HCT116 (cell line): ENCODE data around the gene CCDC181. TPM values are rescaled to one million over a fixed set of nuclear protein-coding genes. Genes with fewer than 3 reads are reported as not detected.

Experiments used
- ATAC-seq: fragments of 200-7000 bp; cut with Tn5 transposase; 2 replicates; pipeline ENCODE4 v1.9.1; 2020; ENCODE audit warnings: mild to moderate bottlenecking, moderate library complexity
- BruUV-seq: library from RNA; stranded (reverse); fragments of 400-500 nt; replicated peaks from 2 replicates; lab custom pipeline; 2021; lab: Mats Ljungman, UMichigan
- CTCF ChIA-PET: fragments of 300-600 bp; sonication (Branson Sonifier 250); formaldehyde crosslinking; loops from one replicate; lab custom pipeline; 2021; ENCODE audit warnings: antibody characterized with exemption; lab: Charles Lee
- POLR2A ChIA-PET: fragments of 300-600, 350-600 bp; sonication (Branson Sonifier 250); formaldehyde crosslinking; loops from one replicate; lab custom pipeline; 2021; ENCODE audit warnings: antibody characterized with exemption; lab: Charles Lee
- RAD21 ChIA-PET, 2 experiments: fragments of 300-600 bp; sonication (Branson Sonifier 250); formaldehyde crosslinking; loops; one replicate each; lab custom pipeline; 2023; ENCODE audit warnings: low total read pairs in 2 of 2; ENCODE audit not compliant: uncharacterized antibody in 2 of 2, unreplicated experiment in 2 of 2, low non-redundant PET in 1 of 2; lab: Charles Lee
- DNase-seq: peaks from one replicate; pipeline ENCODE4 v3.0.0-alpha.2; 2010; ENCODE audit warnings: low read depth, low spot score
- H2AFZ ChIP-seq: fragments of 200-600 bp; shearing (Covaris generic), sonication (generic); 2 replicates; pipeline ENCODE4 v1.6.1; 2017; ENCODE audit warnings: low read depth, mixed run types, mixed read lengths, antibody characterized with exemption, low read length; ENCODE audit not compliant: poor library complexity, severe bottlenecking
- H3K27ac ChIP-seq: 2 replicates; pipeline ENCODE4 v1.5.1; 2012; ENCODE audit warnings: low read depth, low read length
- H3K27me3 ChIP-seq: fragments of 200-600 bp; sonication (generic); 2 replicates; pipeline ENCODE4 v1.6.1; 2016; ENCODE audit warnings: mixed run types, low read length, mixed read lengths; ENCODE audit not compliant: insufficient read depth
- H3K36me3 ChIP-seq, 2 experiments: fragments of 200-500 bp in 1 of 2; fragments of 200-600 bp in 1 of 2; sonication (Bioruptor generic) in 1 of 2; sonication (generic) in 1 of 2; 2 replicates each; pipeline versions ENCODE4 v1.5.1 to v1.6.1; 2014 to 2016; ENCODE audit warnings: low read length in 2 of 2, inconsistent platforms in 1 of 2, mixed read lengths in 1 of 2, mixed run types in 1 of 2; ENCODE audit not compliant: insufficient read depth in 2 of 2, control insufficient read depth in 1 of 2
- H3K4me1 ChIP-seq, 2 experiments: fragments of 200-600 bp in 1 of 2; sonication (generic) in 1 of 2; 2 replicates each; pipeline versions ENCODE4 v1.5.1 to v1.6.1; 2012 to 2017; ENCODE audit warnings: low read length in 2 of 2, inconsistent platforms in 1 of 2, mild to moderate bottlenecking in 1 of 2, mixed read lengths in 1 of 2, mixed run types in 1 of 2, moderate library complexity in 1 of 2; ENCODE audit not compliant: insufficient read depth in 2 of 2, control insufficient read depth in 1 of 2
- H3K4me2 ChIP-seq: fragments of 200-600 bp; sonication (generic); 2 replicates; pipeline ENCODE4 v1.6.1; 2017; ENCODE audit warnings: mixed run types, low read length, mixed read lengths
- H3K4me3 ChIP-seq, 2 experiments: fragments of 200-600 bp in 1 of 2; sonication (generic) in 1 of 2; replicated peaks in 1 of 2; 2 replicates each; pipeline ENCODE4 v1.5.1; 2011 to 2016; ENCODE audit warnings: low read length in 2 of 2, control low read depth in 1 of 2, low read depth in 1 of 2, mild to moderate bottlenecking in 1 of 2, mixed read lengths in 1 of 2, mixed run types in 1 of 2
- H3K79me2 ChIP-seq: fragments of 200-600 bp; sonication (generic); 2 replicates; pipeline ENCODE4 v1.6.1; 2017; ENCODE audit warnings: mild to moderate bottlenecking, mixed run types, low read length, moderate library complexity, mixed read lengths; ENCODE audit not compliant: insufficient read depth
- H3K9ac ChIP-seq: fragments of 200-600 bp; sonication (generic); 2 replicates; pipeline ENCODE4 v1.6.1; 2016; ENCODE audit warnings: low read length, mixed read lengths
- H3K9me2 ChIP-seq: fragments of 200-600 bp; sonication (generic), shearing (Covaris generic); 2 replicates; pipeline ENCODE4 v1.6.1; 2017; ENCODE audit warnings: mixed run types, mild to moderate bottlenecking, moderate library complexity; ENCODE audit not compliant: insufficient read depth
- H3K9me3 ChIP-seq, 2 experiments: fragments of 200-500 bp in 1 of 2; fragments of 200-600 bp in 1 of 2; sonication (Bioruptor generic) in 1 of 2; sonication (generic) in 1 of 2; 2 replicates each; pipeline ENCODE4 v1.6.1; 2014 to 2017; ENCODE audit warnings: low read length in 2 of 2, mixed read lengths in 2 of 2, inconsistent platforms in 1 of 2, low read depth in 1 of 2, mild to moderate bottlenecking in 1 of 2, mixed run types in 1 of 2, moderate library complexity in 1 of 2; ENCODE audit not compliant: control insufficient read depth in 1 of 2, insufficient read depth in 1 of 2
- H4K20me1 ChIP-seq: fragments of 200-600 bp; sonication (generic), shearing (Covaris generic); 2 replicates; pipeline ENCODE4 v1.6.1; 2017; ENCODE audit warnings: mixed run types, mild to moderate bottlenecking, moderate library complexity; ENCODE audit not compliant: insufficient read depth
- ATF3 ChIP-seq: IDR thresholded peaks from 2 replicates; pipeline ENCODE4 v1.6.1; 2012
- CBX3 ChIP-seq: IDR thresholded peaks from 2 replicates; pipeline ENCODE4 v1.6.1; 2012; ENCODE audit warnings: low read depth
- CEBPB ChIP-seq: IDR thresholded peaks from 2 replicates; pipeline ENCODE4 v1.6.1; 2012; ENCODE audit warnings: low read depth
- EZH2phosphoT487 ChIP-seq: fragments of 200-600 bp; IDR thresholded peaks from 2 replicates; pipeline ENCODE4 v1.6.1; 2018; ENCODE audit warnings: antibody characterized with exemption, borderline replicate concordance
- MAX ChIP-seq: IDR thresholded peaks from 2 replicates; pipeline ENCODE4 v1.6.1; 2012
- RAD21 ChIP-seq: IDR thresholded peaks from 2 replicates; pipeline ENCODE4 v1.6.1; 2012; ENCODE audit warnings: low read depth, mild to moderate bottlenecking
- SIN3A ChIP-seq: IDR thresholded peaks from 2 replicates; pipeline ENCODE4 v1.6.1; 2012; ENCODE audit warnings: low read depth
- SP1 ChIP-seq: IDR thresholded peaks from 2 replicates; pipeline ENCODE4 v1.6.1; 2012; ENCODE audit warnings: low read depth
- ZBTB33 ChIP-seq: IDR thresholded peaks from 2 replicates; pipeline ENCODE4 v1.6.1; 2011; ENCODE audit warnings: mild to moderate bottlenecking, low read length, moderate library complexity; ENCODE audit not compliant: insufficient replicate concordance; ENCODE audit errors: extremely low read depth
- ZFX ChIP-seq: fragments of 450-650 bp; IDR thresholded peaks from 2 replicates; pipeline ENCODE4 v1.6.1; 2017
- ZNF274 ChIP-seq: fragments of 200-500 bp; sonication (Bioruptor generic); IDR thresholded peaks from 2 replicates; pipeline ENCODE4 v1.6.1; 2014; ENCODE audit warnings: mild to moderate bottlenecking, low read depth, low read length, inconsistent platforms
- intact Hi-C: fragments of 100-400 bp; cut with micrococcal nuclease; formaldehyde crosslinking; loops from 2 replicates; pipeline ENCODE4 v1.10.0; 2022
- total RNA-seq: library from RNA; stranded (reverse); gene quantifications from one replicate; pipeline ENCODE4 v1.2.1, GENCODE V29; 2021; ENCODE audit not compliant: unreplicated experiment

CCDC181 gene
- total RNA-seq, 1 experiment from 2014 or later = not detected

- intact Hi-C loops = no loop called here
- H2AFZ ChIP-seq = no peak overlapping the region
- CTCF ChIA-PET = no interaction called here
- no peaks in the 10 kb centered on the region for H3K36me3 ChIP-seq
- H3K79me2 ChIP-seq = no peaks in the 10 kb centered on the region
- no TSS peak for BruUV-seq
- H3K4me1 ChIP-seq = no peaks in the 10 kb centered on the region
- H3K9me3 ChIP-seq = no peaks in the 10 kb centered on the region
- ATAC-seq (no peak), DNase-seq (no peak)
- no peak overlapping the region for H3K27ac ChIP-seq
- no peaks in the 10 kb centered on the region for H4K20me1 ChIP-seq
- no peak overlapping the region for H3K9ac ChIP-seq
- H3K9me2 ChIP-seq = no peaks in the 10 kb centered on the region
- H3K27me3 ChIP-seq = no peaks in the 10 kb centered on the region
- TF ChIP-seq ZBTB33 (no peak), ATF3 (no peak), SP1 (no peak), RAD21 (no peak), ZFX (no peak), ZNF274 (no peak), MAX (no peak), SIN3A (no peak), CEBPB (no peak), CBX3 (no peak), EZH2phosphoT487 (no peak)
- H3K4me3 ChIP-seq = no peak overlapping the region
- POLR2A ChIA-PET = no interaction called here
- RAD21 ChIA-PET = no interaction called here
- no peak overlapping the region for H3K4me2 ChIP-seq
Measured at GRCh38 chr1:169426174-169426705, 1.0 kb downstream of the CCDC181 start.
